ENCODE data around the gene C21orf58.
A peak's percentile ranks its signal among the peaks of the same experiment; 100 is the strongest.

C21orf58 gene

GRCh38 chr21:46346296-46347202 is 22.9 kb upstream of the C21orf58 start:
- Histone ChIP-seq H3K79me2 (ENCODE audit: control insufficient read depth, insufficient read depth, low read length, poor library complexity) (no peaks in the 10 kb centered on the region), H3K4me2 (ENCODE audit: low read length) (no peak overlapping the region), H3K9me3 (ENCODE audit: insufficient read depth, low read depth, low read length) (peaks cover 1% of the 10 kb centered on the region), H4K8ac (ENCODE audit: low read depth, low read length) (no peak overlapping the region), H3K14ac (ENCODE audit: low read length) (no peak overlapping the region), H3K23ac (ENCODE audit: low read length) (no peak overlapping the region), H3K4me3 (ENCODE audit: low read depth, low read length) (no peak overlapping the region), H2BK5ac (ENCODE audit: low read depth, low read length, poor library complexity) (no peak overlapping the region), H3K9ac (ENCODE audit: low read length) (no peak overlapping the region), H3K79me1 (ENCODE audit: low read length) (no peaks in the 10 kb centered on the region), H3K27me3 (ENCODE audit: insufficient read depth, low read length) (no peaks in the 10 kb centered on the region), H3K27ac (ENCODE audit: low read depth, low read length) (no peak overlapping the region), H2AK5ac (ENCODE audit: low read length) (no peak overlapping the region), H3K36me3 (ENCODE audit: control insufficient read depth in 1 of 2, insufficient read depth in 2 of 2, low read length in 2 of 2) (peaks cover 46 to 50% of the 10 kb centered on the region in 2 experiments), H3K18ac (ENCODE audit: low read length) (no peak overlapping the region), H2BK120ac (ENCODE audit: insufficient read depth, low read length, poor library complexity) (no peak overlapping the region), H2AFZ (ENCODE audit: insufficient read depth, low read length, poor library complexity) (no peak overlapping the region), H4K12ac (ENCODE audit: low read depth, low read length) (no peak overlapping the region), H2BK12ac (ENCODE audit: low read length) (no peak overlapping the region), H3K4ac (ENCODE audit: low read depth, low read length) (no peak overlapping the region), H3K4me1 (ENCODE audit: control insufficient read depth in 1 of 2, insufficient read depth in 2 of 2, low read length in 2 of 2) (peaks cover 0 to under 1% of the 10 kb centered on the region in 2 experiments), H4K91ac (ENCODE audit: low read depth, low read length) (no peak overlapping the region)
- DNase-seq = no peak
- WGBS (ENCODE audit: extremely low coverage, insufficient coverage, insufficient read length) = no CpG with 5 or more reads among the region's 34 CpGs

DNA sequence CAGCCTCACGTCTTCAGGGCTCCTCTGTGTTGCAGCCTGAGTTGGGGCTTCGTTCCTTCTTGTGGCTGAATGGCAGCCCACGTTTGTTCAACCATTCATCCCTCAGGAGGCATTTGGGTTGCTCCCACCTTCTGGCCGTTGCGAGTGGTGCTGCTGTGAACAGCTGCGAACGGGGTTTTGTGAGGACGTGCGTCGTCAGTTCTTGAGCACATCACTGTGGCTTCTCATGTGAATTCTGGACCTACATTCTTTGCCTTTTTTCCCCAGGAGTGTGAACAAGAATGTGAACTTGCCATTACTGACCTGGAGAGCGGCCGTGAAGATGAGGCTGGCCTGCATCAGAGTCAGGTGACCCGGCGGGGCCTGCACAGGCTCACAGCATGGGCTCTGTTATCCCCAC is 22.2 kb upstream of the C21orf58 start:
- WGBS (ENCODE audit: extremely low coverage, insufficient coverage, insufficient read length) = no CpG with 5 or more reads among the region's 14 CpGs
- no peak overlapping the region for H4K8ac ChIP-seq (ENCODE audit: low read depth, low read length)
- H2BK12ac ChIP-seq (ENCODE audit: low read length) = no peak overlapping the region
- DNase-seq = no peak
- no peak overlapping the region for H3K4me3 ChIP-seq (ENCODE audit: low read depth, low read length)
- H3K4ac ChIP-seq (ENCODE audit: low read depth, low read length) = no peak overlapping the region
- H4K12ac ChIP-seq (ENCODE audit: low read depth, low read length) = no peak overlapping the region
- no peak overlapping the region for H2BK120ac ChIP-seq (ENCODE audit: insufficient read depth, low read length, poor library complexity)
- no peak overlapping the region for H2AFZ ChIP-seq (ENCODE audit: insufficient read depth, low read length, poor library complexity)
- H3K27ac ChIP-seq (ENCODE audit: low read depth, low read length) = no peak overlapping the region
- H3K18ac ChIP-seq (ENCODE audit: low read length) = peak overlapping the region; percentile 61
- no peak overlapping the region for H2BK5ac ChIP-seq (ENCODE audit: low read depth, low read length, poor library complexity)
- no peak overlapping the region for H3K14ac ChIP-seq (ENCODE audit: low read length)
- peaks cover 41 to 44% of the 10 kb centered on the region in 2 experiments for H3K36me3 ChIP-seq (ENCODE audit: control insufficient read depth in 1 of 2, insufficient read depth in 2 of 2, low read length in 2 of 2)
- H3K23ac ChIP-seq (ENCODE audit: low read length) = no peak overlapping the region
- H3K4me1 ChIP-seq (ENCODE audit: control insufficient read depth in 1 of 2, insufficient read depth in 2 of 2, low read length in 2 of 2) = no peaks in the 10 kb centered on the region
- no peak overlapping the region for H4K91ac ChIP-seq (ENCODE audit: low read depth, low read length)
- H3K79me1 ChIP-seq (ENCODE audit: low read length) = no peaks in the 10 kb centered on the region
- H3K9ac ChIP-seq (ENCODE audit: low read length) = no peak overlapping the region
- H3K4me2 ChIP-seq (ENCODE audit: low read length) = no peak overlapping the region
- H3K9me3 ChIP-seq (ENCODE audit: insufficient read depth, low read depth, low read length) = peaks cover 1% of the 10 kb centered on the region
- H3K79me2 ChIP-seq (ENCODE audit: control insufficient read depth, insufficient read depth, low read length, poor library complexity) = no peaks in the 10 kb centered on the region
- H3K27me3 ChIP-seq (ENCODE audit: insufficient read depth, low read length) = no peaks in the 10 kb centered on the region
- no peak overlapping the region for H2AK5ac ChIP-seq (ENCODE audit: low read length)

GRCh38 chr21:46344219-46344915 is 20.7 kb upstream of the C21orf58 start:
- Histone ChIP-seq H2AFZ (ENCODE audit: insufficient read depth, low read length, poor library complexity) (no peak overlapping the region), H4K12ac (ENCODE audit: low read depth, low read length) (no peak overlapping the region), H3K4me3 (ENCODE audit: low read depth, low read length) (no peak overlapping the region), H3K4me1 (ENCODE audit: control insufficient read depth in 1 of 2, insufficient read depth in 2 of 2, low read length in 2 of 2) (no peaks in the 10 kb centered on the region), H3K36me3 (ENCODE audit: control insufficient read depth in 1 of 2, insufficient read depth in 2 of 2, low read length in 2 of 2) (peaks cover 35 to 41% of the 10 kb centered on the region in 2 experiments), H3K79me2 (ENCODE audit: control insufficient read depth, insufficient read depth, low read length, poor library complexity) (no peaks in the 10 kb centered on the region), H3K4me2 (ENCODE audit: low read length) (no peak overlapping the region), H2AK5ac (ENCODE audit: low read length) (no peak overlapping the region), H4K91ac (ENCODE audit: low read depth, low read length) (no peak overlapping the region), H3K9ac (ENCODE audit: low read length) (no peak overlapping the region), H2BK120ac (ENCODE audit: insufficient read depth, low read length, poor library complexity) (no peak overlapping the region), H3K23ac (ENCODE audit: low read length) (no peak overlapping the region), H3K9me3 (ENCODE audit: insufficient read depth, low read depth, low read length) (peaks cover 1% of the 10 kb centered on the region), H2BK5ac (ENCODE audit: low read depth, low read length, poor library complexity) (no peak overlapping the region), H3K14ac (ENCODE audit: low read length) (no peak overlapping the region), H2BK12ac (ENCODE audit: low read length) (no peak overlapping the region), H3K18ac (ENCODE audit: low read length) (peak overlapping the region; percentile 51), H3K27ac (ENCODE audit: low read depth, low read length) (no peak overlapping the region), H3K4ac (ENCODE audit: low read depth, low read length) (peak overlapping the region; percentile 51), H3K27me3 (ENCODE audit: insufficient read depth, low read length) (no peaks in the 10 kb centered on the region), H4K8ac (ENCODE audit: low read depth, low read length) (no peak overlapping the region), H3K79me1 (ENCODE audit: low read length) (no peaks in the 10 kb centered on the region)
- no CpG with 5 or more reads among the region's 20 CpGs for WGBS (ENCODE audit: extremely low coverage, insufficient coverage, insufficient read length)
- no peak for DNase-seq

DNA sequence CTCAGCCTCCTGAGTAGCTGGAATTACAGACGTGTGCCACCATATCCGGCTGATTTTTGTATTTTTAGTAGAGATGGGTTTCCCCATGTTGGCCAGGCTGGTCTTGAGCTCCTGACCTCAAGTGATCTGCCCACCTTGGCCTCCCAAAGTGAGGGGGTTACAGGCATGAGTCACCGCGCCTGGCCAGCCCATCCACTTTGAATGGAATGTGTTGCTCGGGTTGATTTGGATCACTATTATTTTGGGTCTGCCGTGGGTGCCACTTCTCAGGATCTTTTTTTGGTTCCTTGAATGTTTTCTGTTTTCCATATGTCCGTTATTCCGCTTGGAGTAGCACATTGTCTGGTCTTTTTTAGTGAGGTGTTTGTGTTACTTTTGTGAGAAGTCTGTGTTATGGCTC is 17.3 kb upstream of the C21orf58 start:
- no peak overlapping the region for H3K4me3 ChIP-seq (ENCODE audit: low read depth, low read length)
- H2AFZ ChIP-seq (ENCODE audit: insufficient read depth, low read length, poor library complexity) = no peak overlapping the region
- no peak overlapping the region for H3K18ac ChIP-seq (ENCODE audit: low read length)
- H3K36me3 ChIP-seq (ENCODE audit: control insufficient read depth in 1 of 2, insufficient read depth in 2 of 2, low read length in 2 of 2) = peaks cover 24 to 31% of the 10 kb centered on the region in 2 experiments
- H3K4ac ChIP-seq (ENCODE audit: low read depth, low read length) = no peak overlapping the region
- no peak overlapping the region for H4K91ac ChIP-seq (ENCODE audit: low read depth, low read length)
- H3K9me3 ChIP-seq (ENCODE audit: insufficient read depth, low read depth, low read length) = no peaks in the 10 kb centered on the region
- no peaks in the 10 kb centered on the region for H3K4me1 ChIP-seq (ENCODE audit: control insufficient read depth in 1 of 2, insufficient read depth in 2 of 2, low read length in 2 of 2)
- H3K79me1 ChIP-seq (ENCODE audit: low read length) = no peaks in the 10 kb centered on the region
- no peak overlapping the region for H3K4me2 ChIP-seq (ENCODE audit: low read length)
- no peak overlapping the region for H2BK5ac ChIP-seq (ENCODE audit: low read depth, low read length, poor library complexity)
- H3K9ac ChIP-seq (ENCODE audit: low read length) = no peak overlapping the region
- H3K14ac ChIP-seq (ENCODE audit: low read length) = no peak overlapping the region
- H4K12ac ChIP-seq (ENCODE audit: low read depth, low read length) = no peak overlapping the region
- no peak overlapping the region for H3K27ac ChIP-seq (ENCODE audit: low read depth, low read length)
- no peak overlapping the region for H2BK120ac ChIP-seq (ENCODE audit: insufficient read depth, low read length, poor library complexity)
- H2AK5ac ChIP-seq (ENCODE audit: low read length) = no peak overlapping the region
- no CpG with 5 or more reads among the region's 8 CpGs for WGBS (ENCODE audit: extremely low coverage, insufficient coverage, insufficient read length)
- H3K23ac ChIP-seq (ENCODE audit: low read length) = no peak overlapping the region
- no peaks in the 10 kb centered on the region for H3K27me3 ChIP-seq (ENCODE audit: insufficient read depth, low read length)
- H3K79me2 ChIP-seq (ENCODE audit: control insufficient read depth, insufficient read depth, low read length, poor library complexity) = no peaks in the 10 kb centered on the region
- no peak overlapping the region for H4K8ac ChIP-seq (ENCODE audit: low read depth, low read length)
- DNase-seq = no peak
- H2BK12ac ChIP-seq (ENCODE audit: low read length) = no peak overlapping the region

Data from trophoblast cell (in vitro differentiated cells and primary cell).